Activated CD8-positive, alpha-beta memory T cell treated with anti-CD3 and anti-CD28 coated beads, Interleukin-2, amount 50 U/mL, for 24 hours (primary cell): ENCODE data around the gene FAH.
"Not testable (repeated sequence)": the region's sequence is repeated elsewhere in the genome, so short reads cannot be mapped to it uniquely, and the experiment has no call there.

Source experiments
- DNase-seq: peaks from one replicate; pipeline ENCODE4 v3.0.0-alpha.2; 2020; ENCODE audit errors: extremely low read depth

FAH gene

DNA sequence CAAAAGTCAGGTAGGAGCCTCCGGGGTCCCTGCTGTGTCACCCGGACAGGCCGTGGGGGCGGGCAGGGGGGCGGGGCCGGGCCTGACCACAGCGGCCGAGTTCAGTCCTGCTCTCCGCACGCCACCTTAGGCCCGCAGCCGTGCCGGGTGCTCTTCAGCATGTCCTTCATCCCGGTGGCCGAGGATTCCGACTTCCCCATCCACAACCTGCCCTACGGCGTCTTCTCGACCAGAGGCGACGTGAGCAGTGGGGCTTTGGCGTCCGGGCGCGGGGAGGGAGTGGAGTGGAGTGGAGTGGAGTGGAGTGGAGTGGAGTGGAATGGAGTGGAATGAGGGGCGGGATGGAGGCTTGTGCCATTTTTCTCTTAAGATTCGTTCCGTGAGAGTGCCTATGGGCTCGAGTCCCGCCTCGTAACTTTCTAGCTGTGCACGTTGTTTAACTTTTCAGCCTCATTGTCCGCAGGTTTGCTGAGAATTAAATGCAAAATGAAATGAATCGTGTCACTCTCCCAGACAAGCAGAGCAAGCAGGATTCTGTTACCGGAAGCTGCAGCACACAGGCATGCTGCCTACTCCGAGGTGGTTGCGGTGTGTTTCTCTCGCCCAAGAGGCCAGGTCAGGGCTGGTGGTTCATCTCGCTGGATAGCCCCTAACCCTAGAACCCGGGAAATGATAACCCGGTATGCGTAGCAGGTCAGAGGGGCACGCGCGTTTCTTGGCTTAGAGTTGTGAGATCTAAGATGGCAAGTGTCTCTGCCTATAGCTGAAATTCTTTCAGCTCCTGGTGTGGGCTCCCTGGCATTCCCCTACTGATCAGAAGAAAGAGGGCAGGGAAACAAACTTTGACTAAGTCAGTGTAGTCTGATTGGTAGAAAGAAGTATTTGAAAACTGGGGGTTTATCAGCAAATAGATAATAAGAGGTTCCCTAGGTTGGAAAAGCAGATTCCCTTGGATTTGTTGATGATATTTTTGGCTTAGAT lies at the start of gene FAH:
Gene FAH (plus strand): TSS at position 104 of the 981 bp plus-strand sequence. CDS start 56 bp downstream, at position 160.
- no peak for DNase-seq

DNA sequence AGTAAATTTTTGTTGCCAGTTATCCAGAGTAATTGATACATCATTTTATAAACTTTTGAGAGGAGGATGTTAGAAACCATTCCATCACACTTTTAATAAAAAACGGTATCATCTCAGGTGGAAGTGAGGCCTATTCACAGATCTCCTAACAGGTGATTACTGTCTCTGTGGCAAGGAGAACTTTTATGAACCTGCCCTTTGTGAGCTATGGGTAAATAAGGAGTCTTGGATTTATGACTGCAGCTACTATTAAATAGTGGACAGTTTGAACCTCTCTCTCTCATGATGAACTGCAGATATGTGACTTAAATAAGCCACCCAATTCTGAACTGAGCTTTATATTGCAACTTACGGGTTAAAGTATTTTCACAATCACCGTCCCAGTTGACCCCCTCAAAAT lies 47.6 kb upstream of the FAH start:
- DNase-seq, result no peak

DNA sequence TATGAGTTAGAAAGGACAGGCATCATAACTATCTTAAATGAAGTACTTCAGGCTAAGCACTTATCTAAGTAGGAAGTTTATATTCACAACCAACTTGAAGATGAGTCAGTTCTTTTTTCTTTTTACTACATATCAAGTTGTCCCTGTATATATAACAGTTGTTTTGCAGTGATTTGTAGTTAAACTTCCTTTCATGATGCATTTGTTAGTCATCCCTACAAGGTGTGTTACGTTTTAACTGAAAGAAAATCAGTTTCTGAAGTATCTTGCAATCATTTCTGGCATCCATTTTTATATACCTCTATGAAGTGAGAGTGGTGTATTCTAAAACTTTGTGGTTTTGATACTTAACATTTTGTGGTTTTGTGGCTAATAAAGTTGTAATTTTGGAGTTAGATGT lies 47.2 kb upstream of the FAH start:
- no peak for DNase-seq

DNA sequence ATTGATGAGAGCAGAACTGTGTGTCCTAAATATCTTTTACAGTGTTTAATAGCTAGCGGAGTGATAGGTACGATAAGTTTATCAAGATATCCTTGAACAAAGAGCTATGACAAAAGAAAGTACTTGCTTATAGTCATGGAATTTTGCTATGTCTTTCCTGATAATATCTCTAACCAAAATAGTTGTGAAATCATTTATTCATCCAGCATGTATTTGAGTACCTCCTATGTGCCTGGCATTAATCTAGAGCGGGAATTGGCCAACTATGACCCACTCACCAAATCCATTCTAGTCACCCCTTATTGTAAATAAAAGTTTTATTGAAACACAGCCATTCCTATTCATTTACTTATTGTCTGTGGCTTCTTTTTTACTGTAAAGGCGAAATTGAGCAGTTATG lies 46.7 kb upstream of the FAH start:
- DNase-seq, result no peak

DNA sequence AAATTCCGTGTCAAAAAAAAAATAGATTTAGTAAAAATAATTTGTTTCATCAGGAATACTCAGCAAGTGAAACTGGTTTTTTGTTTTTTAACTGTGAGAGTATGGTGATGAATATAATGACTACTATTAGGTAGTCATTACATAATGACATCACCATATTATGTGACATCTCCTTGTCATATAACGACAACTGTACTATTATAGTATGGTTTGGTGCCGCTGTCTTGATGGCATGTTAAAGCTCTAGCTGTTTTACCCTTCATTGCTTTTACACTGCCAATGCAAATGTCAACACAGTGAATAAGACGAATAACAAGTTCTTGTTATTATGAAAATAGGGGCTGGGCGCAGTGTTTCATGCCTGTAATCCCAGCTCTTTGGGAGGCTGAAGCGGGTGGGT lies 45.6 kb upstream of the FAH start:
- no peak for DNase-seq

DNA sequence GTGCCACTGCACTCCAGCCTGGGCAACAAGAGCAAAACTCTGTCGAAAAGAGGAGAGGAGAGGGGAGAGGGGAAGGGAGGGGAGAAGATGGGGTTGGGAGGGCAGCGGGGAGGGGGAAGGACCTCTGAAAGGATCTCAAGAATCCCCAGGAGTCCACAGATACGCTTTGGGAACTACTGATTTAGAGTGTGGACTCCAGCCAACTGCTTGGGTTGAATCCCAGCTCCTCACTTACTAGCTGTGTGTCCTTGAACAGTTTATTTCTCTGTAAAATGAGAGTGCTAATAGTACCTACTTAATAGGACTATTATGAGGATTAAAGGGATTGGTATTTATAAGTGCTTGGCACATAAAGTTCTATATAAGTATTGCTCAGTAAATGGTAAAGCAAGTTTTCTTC lies 45.0 kb upstream of the FAH start:
- DNase-seq, result no peak

DNA sequence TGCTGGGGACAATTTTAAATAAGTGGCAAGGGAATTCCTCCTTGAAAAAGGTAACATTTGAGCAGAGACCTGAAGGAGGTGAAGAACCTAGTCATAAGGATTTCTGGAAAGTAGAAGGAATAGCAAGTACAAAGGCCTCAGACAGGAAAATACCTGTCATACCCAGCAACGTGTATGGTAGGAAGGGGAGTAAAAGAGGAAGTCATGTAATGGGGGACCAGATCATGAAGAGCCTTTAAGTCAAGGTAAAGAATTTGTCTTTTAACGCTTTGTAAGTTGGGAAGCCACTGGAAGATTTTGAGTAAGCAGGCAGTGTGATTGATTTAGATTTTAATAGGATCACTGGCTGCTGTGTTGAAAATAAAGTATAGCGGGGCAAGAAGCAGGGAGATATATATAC lies 43.4 kb upstream of the FAH start:
- no peak for DNase-seq

DNA sequence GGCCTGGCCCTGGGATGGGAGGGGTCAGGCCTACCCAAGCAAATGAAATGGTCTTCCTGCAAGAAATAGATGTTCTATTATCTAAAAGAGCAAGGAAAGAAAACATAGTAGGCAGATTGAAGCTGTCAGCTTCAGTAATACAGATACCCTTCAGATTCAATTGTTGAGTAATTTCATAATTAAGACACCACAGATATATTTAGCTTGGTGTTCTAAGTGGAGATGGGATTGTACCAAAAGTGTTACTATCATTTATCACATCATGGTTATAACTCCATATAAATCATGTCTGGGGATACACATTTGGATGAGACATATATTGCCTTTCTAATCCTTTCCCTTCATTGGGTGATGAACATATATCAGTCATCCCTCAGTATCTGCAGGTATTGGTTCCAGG lies 41.9 kb upstream of the FAH start:
- no peak for DNase-seq

DNA sequence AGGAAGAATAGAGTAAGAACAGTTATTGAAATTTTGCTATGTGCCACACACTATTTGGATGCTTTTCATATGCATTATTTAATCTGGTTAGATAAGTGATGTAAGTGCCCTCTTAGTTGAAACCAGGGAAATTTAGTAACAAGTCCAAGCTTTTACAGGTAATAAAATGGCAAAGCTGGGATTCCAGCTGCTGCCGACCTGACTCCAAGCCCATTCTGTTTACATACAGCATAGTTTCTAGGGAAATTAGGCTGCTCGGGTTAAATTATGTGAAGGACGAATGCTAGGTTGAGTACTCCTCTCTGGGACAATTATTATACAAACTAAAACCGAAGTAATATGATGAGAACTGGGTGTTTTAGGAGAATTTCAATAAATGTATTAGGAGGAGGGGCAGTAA lies 38.7 kb upstream of the FAH start:
- no peak for DNase-seq

DNA sequence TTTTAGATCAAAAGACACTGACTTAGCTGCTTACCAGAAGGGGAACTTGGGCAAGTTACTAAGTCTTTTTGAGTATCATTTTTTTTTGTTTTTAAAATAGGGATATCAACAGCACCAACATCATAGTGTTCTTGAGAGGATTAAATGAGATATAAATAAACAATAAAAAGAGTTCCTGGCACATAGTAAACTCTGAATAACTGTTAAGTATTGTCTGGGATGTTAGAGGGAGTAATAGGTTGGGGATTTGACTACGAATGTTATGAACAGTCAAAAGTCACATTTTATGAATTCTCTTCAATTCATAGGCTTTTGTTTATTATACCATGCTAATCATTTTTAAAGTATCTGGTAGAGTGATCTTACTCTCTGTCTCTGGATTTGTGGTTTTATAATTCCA lies 37.8 kb upstream of the FAH start:
- no peak for DNase-seq

DNA sequence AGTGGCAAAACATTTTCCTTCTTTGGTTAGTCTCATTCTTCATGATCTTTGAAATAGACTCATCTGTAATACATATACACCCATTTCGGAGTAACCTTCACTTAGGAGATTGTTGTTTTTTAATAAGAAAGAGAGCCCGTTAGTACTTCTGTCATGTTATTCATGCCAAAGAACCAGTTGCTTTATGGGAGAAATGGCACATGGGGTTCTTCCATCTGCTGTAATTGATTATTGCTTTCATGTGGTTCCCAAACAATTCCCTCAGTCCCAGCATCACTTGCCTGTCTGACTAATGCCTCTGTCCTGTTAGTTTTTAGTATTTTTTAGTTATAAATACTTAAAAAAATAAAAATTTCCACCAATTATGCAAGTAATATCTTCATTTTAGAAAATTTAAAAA lies 33.8 kb upstream of the FAH start:
- no peak for DNase-seq

DNA sequence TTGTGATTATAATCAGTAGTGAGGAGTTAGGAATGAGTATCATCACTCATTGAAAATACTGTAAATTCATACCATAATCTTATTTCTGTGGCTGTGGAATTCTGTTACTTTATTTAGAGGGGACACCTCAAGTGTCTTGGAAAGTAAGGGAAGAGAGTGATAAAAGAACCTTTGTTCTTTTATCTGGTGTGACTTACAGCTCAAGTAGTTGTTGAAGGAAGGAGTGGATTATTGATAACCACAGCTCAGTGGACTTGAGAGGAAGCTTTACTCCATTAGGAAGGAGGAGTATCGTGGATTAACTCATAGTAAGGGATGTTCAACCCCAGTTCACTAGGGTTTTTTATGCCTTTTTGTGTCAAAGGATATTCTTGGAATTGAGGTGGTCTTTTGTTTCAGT lies 32.2 kb upstream of the FAH start:
- no peak for DNase-seq

DNA sequence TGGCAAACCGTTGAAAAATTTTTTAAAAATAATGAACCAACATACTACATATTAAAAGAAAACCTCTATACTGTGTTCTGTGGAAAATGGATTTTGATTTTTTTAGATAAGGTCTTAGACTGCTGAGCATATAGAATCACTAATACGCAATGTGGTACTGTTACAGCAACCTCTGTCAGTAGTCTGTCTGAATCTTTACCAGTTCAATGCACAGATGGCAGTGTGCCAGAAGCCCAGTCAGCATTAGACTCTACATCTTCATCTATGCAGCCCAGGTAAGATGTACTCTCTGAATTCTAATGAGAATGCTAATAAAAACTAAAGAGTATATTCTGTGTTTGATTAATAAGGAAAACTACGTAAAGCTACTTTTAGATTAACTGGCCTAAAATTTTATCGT lies 31.3 kb upstream of the FAH start:
- no peak for DNase-seq

DNA sequence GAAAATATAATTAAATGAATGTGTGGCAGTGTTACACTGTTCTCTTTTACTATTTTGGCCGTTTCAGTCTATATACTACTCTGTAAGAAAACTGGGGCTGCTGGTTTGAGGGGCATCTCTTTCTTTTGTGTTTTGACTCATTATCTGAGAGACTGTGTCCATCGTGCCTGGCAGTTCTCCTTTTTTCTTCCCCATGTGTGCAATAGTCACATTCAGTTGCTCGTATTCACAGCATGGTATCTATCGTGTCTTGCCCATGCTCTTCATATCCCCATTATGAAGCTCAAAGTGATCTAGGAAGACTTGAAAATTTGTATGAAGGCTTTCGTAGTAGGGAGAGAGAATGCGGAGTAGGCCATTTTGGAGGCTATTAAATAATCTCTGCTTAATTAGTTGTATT lies 29.8 kb upstream of the FAH start:
- DNase-seq, result no peak

DNA sequence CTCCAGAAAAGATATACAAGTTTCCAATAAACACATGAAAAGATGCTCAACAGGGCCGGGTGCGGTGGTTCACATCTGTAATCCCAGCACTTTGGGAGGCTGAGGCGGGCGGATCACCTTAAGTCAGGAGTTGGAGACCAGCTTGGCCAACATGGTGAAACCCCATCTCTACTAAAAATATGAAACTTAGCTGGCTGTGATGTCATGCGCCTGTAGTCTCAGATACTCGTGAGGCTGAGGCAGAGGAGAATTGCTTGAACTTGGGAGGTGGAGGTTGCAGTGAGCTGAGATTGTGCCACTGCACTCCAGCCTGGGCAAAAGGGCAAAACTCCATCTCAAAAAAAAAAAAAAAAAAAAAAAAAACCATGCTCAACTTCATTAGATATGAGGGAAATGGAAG lies 25.5 kb upstream of the FAH start:
- not testable (repeated sequence) for DNase-seq

DNA sequence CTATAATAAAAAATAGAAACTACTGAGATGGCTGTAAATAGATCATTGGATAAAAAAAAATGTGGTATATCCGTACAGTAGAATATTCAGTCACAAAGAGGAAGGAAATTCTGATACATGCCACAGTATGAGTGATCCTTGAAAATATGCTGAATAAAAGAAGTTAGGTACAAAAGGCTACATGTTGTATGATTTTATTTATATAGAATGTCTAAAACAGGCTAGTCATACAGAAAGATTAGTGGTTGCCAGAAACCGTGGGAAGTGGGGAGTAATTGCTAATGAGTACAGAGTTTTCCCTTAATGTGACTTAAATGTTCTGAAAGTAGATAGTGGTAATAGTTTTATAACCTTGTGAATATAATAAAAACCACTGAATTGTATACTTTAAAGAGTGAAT lies 24.9 kb upstream of the FAH start:
- DNase-seq, result no peak

DNA sequence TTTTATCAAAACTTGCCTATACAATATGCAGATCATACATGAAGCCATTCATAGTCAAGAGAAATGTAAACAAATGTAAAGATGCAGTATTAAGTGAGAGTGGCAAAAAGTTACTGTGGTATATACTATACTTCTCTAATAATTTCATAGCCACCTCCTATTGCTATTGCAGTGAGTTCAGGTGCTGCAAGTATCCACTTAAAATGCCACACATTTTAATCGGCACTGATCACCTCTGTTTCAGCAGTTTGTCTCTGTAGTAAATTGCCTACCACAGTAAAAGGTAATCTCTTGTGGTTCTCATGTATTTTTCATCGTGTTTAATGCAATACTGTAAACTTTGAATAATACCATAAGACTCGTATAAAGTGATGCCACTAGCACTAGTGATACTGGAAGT lies 20.4 kb upstream of the FAH start:
- DNase-seq, result no peak

DNA sequence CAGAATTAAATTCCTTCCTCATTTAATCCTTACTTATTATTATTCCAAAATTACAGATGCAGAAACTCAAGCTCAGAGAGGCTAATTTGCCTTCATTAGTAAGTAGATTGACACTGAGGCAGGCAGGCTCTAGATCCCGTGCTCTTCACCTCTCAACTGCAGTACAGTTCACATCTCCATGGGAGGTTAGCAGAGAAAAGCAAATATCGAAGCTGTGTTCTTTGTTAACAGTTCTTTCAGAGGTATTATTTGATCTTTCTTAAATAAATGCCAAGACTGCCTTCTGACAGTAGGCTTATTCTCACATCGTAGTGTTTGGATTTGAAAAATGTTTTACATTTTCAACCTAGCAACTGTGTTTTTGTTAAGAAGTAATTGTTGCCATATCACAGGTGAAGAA lies 15.9 kb upstream of the FAH start:
- no peak for DNase-seq

DNA sequence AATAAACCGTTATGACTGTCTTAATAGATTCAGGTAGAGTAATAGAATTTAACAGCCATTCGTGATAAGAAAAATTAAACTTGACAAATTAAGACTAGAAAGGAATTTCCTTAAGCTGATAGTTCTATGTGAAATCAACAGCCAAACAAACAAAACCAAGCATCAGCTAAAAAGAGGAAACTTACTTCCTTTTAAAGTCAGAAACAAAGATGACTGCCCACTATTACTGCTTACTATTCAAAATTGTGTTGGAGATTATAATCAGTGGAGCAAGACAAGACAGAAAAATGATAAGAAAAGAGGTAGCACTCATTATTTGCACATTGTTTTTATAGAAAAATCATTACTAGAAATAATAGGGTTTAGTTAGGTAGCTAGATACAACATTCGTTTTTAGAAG lies 13.8 kb upstream of the FAH start:
- no peak for DNase-seq

DNA sequence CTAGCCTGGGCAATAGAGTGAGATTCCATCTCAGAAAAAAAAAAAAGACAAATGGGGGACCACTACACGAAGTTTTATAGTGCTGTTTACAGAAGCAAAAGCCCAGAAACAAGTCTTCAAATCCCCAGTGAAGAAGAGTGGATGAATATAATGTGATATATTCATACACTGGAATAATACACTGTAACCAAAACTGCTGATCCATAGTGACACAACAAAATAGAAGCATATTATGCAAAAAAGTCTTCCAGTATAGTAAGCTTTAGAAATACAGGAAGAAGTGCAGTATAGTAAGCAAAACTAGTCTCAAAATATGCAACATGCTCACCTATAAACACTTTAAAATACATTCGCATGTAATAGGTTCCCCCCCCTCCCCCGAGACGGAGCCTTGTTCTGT lies 11.9 kb upstream of the FAH start:
- DNase-seq, result no peak

DNA sequence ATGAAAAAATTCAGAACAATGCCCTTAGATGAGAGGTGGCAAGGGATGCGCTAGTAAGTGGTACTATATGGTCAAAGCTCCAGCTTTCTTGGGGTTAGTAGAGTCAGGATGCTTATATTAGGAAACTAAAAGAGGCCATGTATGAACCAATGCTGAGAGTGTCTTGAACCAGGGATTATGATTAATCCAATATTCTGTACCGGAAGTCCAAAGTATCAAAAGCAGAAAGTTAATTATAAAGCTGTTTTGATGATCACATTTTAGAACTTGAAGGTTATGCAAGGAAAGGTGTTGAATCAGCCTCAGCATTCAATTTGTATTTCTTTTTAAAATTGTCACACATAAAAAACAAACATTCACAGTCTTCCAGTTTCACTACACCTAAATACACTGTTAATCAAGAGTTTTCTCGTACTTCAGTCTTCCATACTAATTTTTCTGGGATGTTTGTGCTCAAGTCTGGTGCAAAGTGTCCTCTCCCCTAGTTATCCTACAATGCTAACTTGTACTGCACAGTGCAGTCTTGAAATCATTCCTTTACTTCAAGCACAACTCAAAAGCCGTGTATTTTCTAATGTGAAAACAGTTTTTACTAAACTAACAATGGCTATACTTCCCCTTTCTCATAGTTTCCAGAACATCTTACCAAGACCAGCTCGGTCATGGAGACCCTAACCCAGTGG lies 10.7 kb upstream of the FAH start:
- DNase-seq, result no peak

DNA sequence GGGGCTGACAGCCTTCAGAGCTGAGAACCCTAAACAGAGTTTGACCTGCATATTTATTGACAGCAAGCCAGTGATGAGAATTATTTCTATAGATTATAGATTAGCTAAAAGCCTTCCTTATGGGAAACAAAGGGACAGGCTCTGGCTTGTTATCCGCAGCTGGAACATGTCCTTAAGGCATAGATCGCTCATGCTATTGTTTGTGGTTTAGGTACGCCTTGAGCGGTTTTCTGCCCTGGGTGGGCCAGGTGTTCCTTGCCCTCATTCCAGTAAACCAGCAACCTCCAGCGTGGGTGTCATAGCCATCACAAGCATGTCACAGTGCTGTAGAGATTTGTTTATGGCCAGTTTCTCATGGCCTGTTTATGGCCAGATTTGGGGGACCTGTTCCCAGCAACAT lies 10.2 kb upstream of the FAH start:
- DNase-seq, result no peak

DNA sequence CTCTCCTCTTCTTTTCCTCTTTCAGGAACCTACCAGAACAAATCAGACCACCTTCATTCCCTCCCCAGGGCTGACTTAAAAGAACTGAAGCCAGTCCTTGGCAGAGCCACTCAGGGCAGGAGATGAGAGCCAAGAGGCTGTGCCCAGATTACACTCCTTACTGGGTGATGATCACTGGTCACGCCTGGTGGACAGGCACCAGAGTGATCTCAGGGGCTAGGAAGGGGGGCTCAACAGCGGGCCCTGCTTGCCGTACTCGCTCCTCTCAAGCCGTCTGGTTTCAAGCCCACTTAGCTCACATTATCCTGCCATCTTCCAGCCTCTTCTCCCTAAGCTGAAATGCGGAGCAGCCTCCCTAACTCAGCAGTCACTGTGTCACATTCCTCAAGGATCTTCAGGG lies 1.7 kb upstream of the FAH start:
- no peak for DNase-seq
